Rectal smooth muscle tissue (tissue), 1 donor: ENCODE data around the gene NDE1.
A peak's percentile ranks its signal among the peaks of the same experiment; 100 is the strongest.
"Not testable (repeated sequence)": the region's sequence is repeated elsewhere in the genome, so short reads cannot be mapped to it uniquely, and the experiment has no call there.

Experiments used
- H3K27ac ChIP-seq: one replicate; pipeline ENCODE4 v1.7.0; 2013; ENCODE audit warnings: low read depth, low read length, inconsistent platforms
- H3K27me3 ChIP-seq: one replicate; pipeline ENCODE4 v1.7.0; 2013; ENCODE audit warnings: low read length; ENCODE audit not compliant: control insufficient read depth, insufficient read depth
- H3K36me3 ChIP-seq: one replicate; pipeline ENCODE4 v1.7.0; 2013; ENCODE audit warnings: low read length; ENCODE audit not compliant: control insufficient read depth, insufficient read depth
- H3K4me1 ChIP-seq: one replicate; pipeline ENCODE4 v1.7.0; 2013; ENCODE audit warnings: low read length; ENCODE audit not compliant: control insufficient read depth, insufficient read depth
- H3K4me3 ChIP-seq: one replicate; pipeline ENCODE4 v1.7.0; 2013; ENCODE audit warnings: low read length
- H3K9ac ChIP-seq: one replicate; pipeline ENCODE4 v1.7.0; 2013; ENCODE audit warnings: low read length

Gene NDE1

DNA sequence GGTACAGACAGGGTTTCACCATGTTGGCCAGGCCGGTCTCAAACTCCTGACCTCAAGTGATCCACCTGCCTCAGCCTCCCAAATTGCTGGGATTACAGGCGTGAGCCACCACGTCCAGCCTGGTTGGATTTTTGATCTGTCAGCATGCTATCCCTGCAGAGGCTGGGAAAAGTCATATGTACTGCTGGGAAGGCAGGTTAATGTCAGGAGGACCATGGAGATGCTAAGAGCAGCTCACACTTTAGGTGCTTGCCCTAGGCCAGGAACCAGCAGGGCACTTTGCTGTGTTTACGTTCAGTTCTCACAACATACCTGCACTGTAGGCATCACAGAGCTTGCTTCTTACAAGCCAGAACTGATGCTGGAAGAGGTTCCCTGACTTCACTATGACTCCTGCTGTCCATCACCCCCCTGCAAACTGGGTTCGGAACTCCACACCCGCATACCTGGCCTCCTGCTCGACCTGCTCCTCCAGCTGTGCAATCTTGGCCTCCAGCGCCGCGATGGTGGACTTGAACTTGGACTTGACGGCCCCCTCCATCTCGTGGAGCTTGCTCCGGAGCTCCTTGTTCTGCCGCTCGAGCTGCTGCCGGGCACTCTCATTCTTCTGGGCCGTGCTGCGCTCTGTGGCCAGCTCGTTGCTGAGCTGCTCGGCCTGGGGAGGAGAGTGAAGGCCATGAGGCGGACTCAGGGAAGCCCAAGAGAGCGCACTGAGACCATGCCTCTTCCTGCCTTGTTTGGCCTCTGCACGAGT is 66.8 kb downstream of the NDE1 start:
- Histone ChIP-seq H3K4me3 (no peak overlapping the region), H3K9ac (no peak overlapping the region), H3K36me3 (peaks cover 66% of the 10 kb centered on the region), H3K27ac (peak overlapping the region; percentile 68), H3K27me3 (no peaks in the 10 kb centered on the region), H3K4me1 (no peaks in the 10 kb centered on the region)

- Histone ChIP-seq H3K36me3 (peaks cover 79% of the 10 kb centered on the region), H3K4me3 (no peak overlapping the region), H3K4me1 (no peaks in the 10 kb centered on the region), H3K27me3 (no peaks in the 10 kb centered on the region), H3K27ac (no peak overlapping the region), H3K9ac (no peak overlapping the region)
These were observed 71.0 kb downstream of the NDE1 start for GRCh38 chr16:15721018-15721417.

GRCh38 chr16:15723808-15724207 is 73.8 kb downstream of the NDE1 start:
- H3K27me3 ChIP-seq, result no peaks in the 10 kb centered on the region
- H3K4me3 ChIP-seq, result no peak overlapping the region
- H3K9ac ChIP-seq, result no peak overlapping the region
- no peaks in the 10 kb centered on the region for H3K4me1 ChIP-seq
- peaks cover 69% of the 10 kb centered on the region for H3K36me3 ChIP-seq
- H3K27ac ChIP-seq, result no peak overlapping the region

DNA sequence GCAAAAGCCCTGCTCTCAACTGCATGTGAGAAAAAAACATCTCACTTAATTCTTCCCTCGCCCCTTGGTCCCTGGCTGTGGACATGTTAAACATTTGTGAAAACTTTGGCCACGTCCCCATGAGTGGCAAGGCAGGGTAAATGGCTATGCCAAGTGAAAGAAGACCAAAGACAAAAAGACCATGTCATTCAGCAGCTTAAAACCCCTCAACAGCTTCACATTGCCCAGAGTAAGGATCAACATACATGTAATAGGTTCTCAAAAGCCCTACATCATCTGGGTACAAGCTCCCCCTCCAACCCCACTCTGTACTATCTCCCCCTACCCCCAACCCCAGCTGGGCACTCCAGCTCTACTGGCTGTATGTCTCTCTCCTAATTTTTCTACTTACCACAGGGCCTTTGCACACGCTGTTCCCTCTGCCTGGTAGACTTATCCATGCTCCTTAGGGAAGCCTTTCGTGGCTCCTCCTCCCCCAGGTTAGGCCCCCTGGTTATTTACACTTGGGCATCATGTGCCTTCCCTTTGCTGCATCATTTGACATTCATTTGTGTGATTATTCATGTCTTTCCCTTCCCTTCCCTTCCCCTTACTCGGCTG is 75.7 kb downstream of the NDE1 start:
- H3K4me1 ChIP-seq, result no peaks in the 10 kb centered on the region
- H3K36me3 ChIP-seq, result peaks cover 56% of the 10 kb centered on the region
- H3K27me3 ChIP-seq, result no peaks in the 10 kb centered on the region
- no peak overlapping the region for H3K4me3 ChIP-seq
- peak overlapping the region; percentile 47 for H3K27ac ChIP-seq
- H3K9ac ChIP-seq, result no peak overlapping the region

GRCh38 chr16:15726715-15727114 is 76.7 kb downstream of the NDE1 start:
- H3K9ac ChIP-seq, result no peak overlapping the region
- no peaks in the 10 kb centered on the region for H3K4me1 ChIP-seq
- no peak overlapping the region for H3K4me3 ChIP-seq
- no peaks in the 10 kb centered on the region for H3K27me3 ChIP-seq
- peak overlapping the region; percentile 47 for H3K27ac ChIP-seq
- peaks cover 47% of the 10 kb centered on the region for H3K36me3 ChIP-seq

GRCh38 chr16:15727697-15728096 is 77.7 kb downstream of the NDE1 start:
- Histone ChIP-seq H3K27ac (peak overlapping the region; percentile 22), H3K36me3 (peaks cover 45% of the 10 kb centered on the region)
- H3K27me3 ChIP-seq, H3K4me3 ChIP-seq, H3K4me1 ChIP-seq, H3K9ac ChIP-seq: not testable (repeated sequence)

- no peaks in the 10 kb centered on the region for H3K4me1 ChIP-seq
- no peak overlapping the region for H3K9ac ChIP-seq
- no peaks in the 10 kb centered on the region for H3K27me3 ChIP-seq
- H3K27ac ChIP-seq, result no peak overlapping the region
- peaks cover 43% of the 10 kb centered on the region for H3K36me3 ChIP-seq
- no peak overlapping the region for H3K4me3 ChIP-seq
These were observed 79.1 kb downstream of the NDE1 start for GRCh38 chr16:15729152-15729551.

DNA sequence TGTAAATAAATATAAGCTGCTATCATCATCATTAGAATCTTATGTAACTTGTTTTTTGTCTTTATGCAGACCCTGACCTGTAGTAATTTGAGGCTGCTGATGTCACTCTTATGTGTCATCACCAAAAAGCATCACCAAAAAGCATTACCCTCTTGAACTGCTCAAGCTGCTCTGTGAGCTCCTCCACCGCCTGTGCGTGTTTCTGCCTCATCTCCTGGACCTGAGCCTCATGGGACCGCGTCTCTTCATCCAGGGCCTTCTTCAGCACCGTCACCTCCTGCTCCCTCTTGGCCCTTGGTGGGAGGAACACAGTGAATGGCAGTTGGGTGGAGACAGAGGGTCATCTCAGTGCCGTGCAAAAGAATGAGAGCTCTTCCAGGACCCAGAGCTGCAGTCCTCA is 82.4 kb downstream of the NDE1 start:
- Histone ChIP-seq H3K27ac (peak overlapping the region; percentile 69), H3K4me1 (no peaks in the 10 kb centered on the region), H3K36me3 (peaks cover 39% of the 10 kb centered on the region), H3K4me3 (no peak overlapping the region), H3K9ac (no peak overlapping the region), H3K27me3 (no peaks in the 10 kb centered on the region)

GRCh38 chr16:15735610-15736009 is 85.6 kb downstream of the NDE1 start:
- Histone ChIP-seq H3K4me3 (no peak overlapping the region), H3K27ac (no peak overlapping the region), H3K36me3 (peaks cover 49% of the 10 kb centered on the region), H3K4me1 (no peaks in the 10 kb centered on the region), H3K27me3 (no peaks in the 10 kb centered on the region), H3K9ac (no peak overlapping the region)

GRCh38 chr16:15736529-15736928 is 86.5 kb downstream of the NDE1 start:
- Histone ChIP-seq H3K27ac (no peak overlapping the region), H3K4me1 (no peaks in the 10 kb centered on the region), H3K27me3 (no peaks in the 10 kb centered on the region), H3K36me3 (peaks cover 56% of the 10 kb centered on the region), H3K9ac (no peak overlapping the region), H3K4me3 (no peak overlapping the region)

DNA sequence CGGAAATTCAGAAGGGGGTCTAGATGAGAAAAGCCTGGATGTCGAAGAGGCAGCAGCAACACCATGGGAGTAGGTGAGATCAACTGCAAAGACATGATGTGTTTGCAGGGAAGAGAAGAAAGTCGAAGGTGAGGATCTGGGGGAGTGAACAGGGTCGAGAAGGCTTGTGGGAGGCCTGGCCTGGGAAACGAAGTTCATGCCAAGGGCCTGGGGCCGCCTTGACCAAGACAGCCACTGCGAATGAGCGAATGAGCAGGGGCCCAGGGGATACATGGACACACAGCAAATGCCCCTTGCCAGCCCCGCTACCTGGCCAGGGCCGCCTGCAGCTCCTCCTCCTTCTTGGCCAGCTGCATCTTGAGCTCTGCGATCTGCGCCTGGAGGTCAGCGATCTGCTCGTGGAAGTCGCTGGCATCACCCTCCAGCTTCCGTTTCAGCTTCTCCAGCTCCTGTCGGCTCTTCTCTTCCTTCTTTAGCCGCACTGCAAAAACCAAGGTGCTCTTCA is 87.1 kb downstream of the NDE1 start:
- peaks cover 59% of the 10 kb centered on the region for H3K36me3 ChIP-seq
- no peak overlapping the region for H3K4me3 ChIP-seq
- H3K4me1 ChIP-seq, result no peaks in the 10 kb centered on the region
- no peak overlapping the region for H3K9ac ChIP-seq
- H3K27me3 ChIP-seq, result no peaks in the 10 kb centered on the region
- H3K27ac ChIP-seq, result no peak overlapping the region

DNA sequence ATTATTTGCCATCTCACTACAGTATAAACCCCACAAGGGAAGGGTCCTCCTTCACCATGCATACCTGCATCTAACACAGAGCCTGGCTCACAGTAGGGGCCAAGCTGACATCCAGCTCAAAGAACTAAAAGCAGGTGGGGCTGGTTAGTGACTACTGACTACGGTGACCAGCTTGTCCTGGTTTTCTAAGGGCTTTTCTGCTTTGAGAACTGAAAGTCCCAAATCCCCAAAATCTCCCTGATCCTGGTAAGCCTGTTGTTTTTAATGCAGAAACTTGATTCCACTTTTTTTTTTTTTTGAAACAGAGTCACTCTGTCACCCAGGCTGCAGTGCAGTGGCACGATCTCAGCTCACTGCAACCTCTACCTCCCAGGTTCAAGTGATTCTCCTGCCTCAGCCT is 89.4 kb downstream of the NDE1 start:
- peaks cover 51% of the 10 kb centered on the region for H3K36me3 ChIP-seq
- H3K27me3 ChIP-seq, result no peaks in the 10 kb centered on the region
- H3K4me3 ChIP-seq, result no peak overlapping the region
- H3K9ac ChIP-seq, result no peak overlapping the region
- peak overlapping the region; percentile 18 for H3K27ac ChIP-seq
- no peaks in the 10 kb centered on the region for H3K4me1 ChIP-seq

- no peak overlapping the region for H3K9ac ChIP-seq
- H3K36me3 ChIP-seq, result peaks cover 49% of the 10 kb centered on the region
- no peak overlapping the region for H3K4me3 ChIP-seq
These were observed 89.9 kb downstream of the NDE1 start for GRCh38 chr16:15739950-15740349.

More at GRCh38 chr16:15739950-15740349, 89.9 kb downstream of the NDE1 start:
- Histone ChIP-seq H3K27ac (peak overlapping the region; percentile 18), H3K4me1 (no peaks in the 10 kb centered on the region), H3K27me3 (no peaks in the 10 kb centered on the region)
